ENCODE data around the gene SCN9A. TPM values are rescaled to one million over a fixed set of nuclear protein-coding genes. Genes with fewer than 3 reads are reported as not detected.
"Not testable (repeated sequence)": the region's sequence is repeated elsewhere in the genome, so short reads cannot be mapped to it uniquely, and the experiment has no call there.

SCN9A gene
- total RNA-seq, 2 donors from 2014 or later: 3.8 to 4.5 TPM

DNA sequence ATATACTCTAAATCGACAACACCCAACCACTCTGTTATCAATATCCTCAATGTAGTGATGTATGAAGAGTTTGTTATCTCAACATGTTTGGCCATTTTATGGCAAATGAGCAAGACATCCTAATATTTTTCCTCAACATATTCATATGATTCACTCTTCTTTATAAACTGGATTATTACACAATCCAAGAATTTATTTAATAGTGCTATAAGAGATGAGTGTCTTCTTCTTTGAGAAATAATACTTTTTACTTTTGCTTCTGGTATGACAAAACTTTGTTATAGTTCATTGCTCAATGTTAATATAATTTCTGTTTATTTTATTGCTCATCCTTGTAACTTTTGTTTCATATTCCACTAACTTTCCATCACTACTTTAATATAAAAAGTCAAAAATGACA is 44.3 kb downstream of the SCN9A start:
- no peaks in the 10 kb centered on the region for H3K36me3 ChIP-seq
- no peaks in the 10 kb centered on the region for H3K4me1 ChIP-seq (ENCODE audit: control insufficient read depth in 1 of 2, low read depth in 2 of 2)
- H3K27me3 ChIP-seq (replicated peaks; ENCODE audit: insufficient read depth): no peaks in the 10 kb centered on the region
- TF ChIP-seq CTCF (IDR thresholded peaks at IDR 0.05): no peak
- DNase-seq (ENCODE audit: low spot score): no peak
- ATAC-seq (ENCODE audit: insufficient number of reproducible peaks, low FRiP score, low read depth): no peak
- H3K27ac ChIP-seq: no peak overlapping the region
- no peak overlapping the region for H3K4me3 ChIP-seq
- H3K9me3 ChIP-seq: no peaks in the 10 kb centered on the region

DNA sequence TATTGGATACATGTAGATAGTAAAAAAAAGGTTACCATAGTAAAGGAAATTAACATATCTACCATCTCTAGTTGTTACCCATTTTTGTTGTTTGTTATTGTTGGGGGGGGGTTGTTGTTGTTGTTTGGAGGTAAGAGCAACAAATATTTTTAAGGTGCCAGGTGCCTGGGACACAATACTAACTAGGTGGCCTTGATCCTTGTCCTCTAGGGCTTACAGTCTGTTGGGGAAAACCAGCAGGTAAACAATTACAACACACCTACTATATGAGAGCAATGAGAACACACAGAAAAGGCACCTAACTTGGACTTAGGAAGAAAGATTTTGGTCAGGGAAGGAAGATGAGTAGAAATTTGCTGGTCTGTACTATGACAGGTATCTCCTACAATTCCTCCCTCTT is 46.3 kb downstream of the SCN9A start:
- DNase-seq (ENCODE audit: low spot score) (no peak), ATAC-seq (ENCODE audit: insufficient number of reproducible peaks, low FRiP score, low read depth) (no peak)
- H3K36me3 ChIP-seq: no peaks in the 10 kb centered on the region
- no peak for TF ChIP-seq CTCF (IDR thresholded peaks at IDR 0.05)
- H3K27ac ChIP-seq: no peak overlapping the region
- H3K27me3 ChIP-seq (replicated peaks; ENCODE audit: insufficient read depth): no peaks in the 10 kb centered on the region
- H3K4me1 ChIP-seq (ENCODE audit: control insufficient read depth in 1 of 2, low read depth in 2 of 2): no peaks in the 10 kb centered on the region
- H3K9me3 ChIP-seq: no peaks in the 10 kb centered on the region
- H3K4me3 ChIP-seq: no peak overlapping the region

- no peak for ATAC-seq (ENCODE audit: insufficient number of reproducible peaks, low FRiP score, low read depth)
- TF ChIP-seq CTCF (IDR thresholded peaks at IDR 0.05): no peak
- H3K4me1 ChIP-seq (ENCODE audit: control insufficient read depth in 1 of 2, low read depth in 2 of 2): no peaks in the 10 kb centered on the region
- H3K36me3 ChIP-seq: no peaks in the 10 kb centered on the region
- no peaks in the 10 kb centered on the region for H3K9me3 ChIP-seq
- DNase-seq (ENCODE audit: low spot score): no peak
- no peak overlapping the region for H3K4me3 ChIP-seq
- H3K27ac ChIP-seq: no peak overlapping the region
- no peaks in the 10 kb centered on the region for H3K27me3 ChIP-seq (replicated peaks; ENCODE audit: insufficient read depth)
Observed at GRCh38 chr2:166328147-166328546, 47.6 kb downstream of the SCN9A start.

- no peak for ATAC-seq (ENCODE audit: insufficient number of reproducible peaks, low FRiP score, low read depth)
- Histone ChIP-seq H3K4me3 (no peak overlapping the region), H3K27me3 (replicated peaks; ENCODE audit: insufficient read depth) (no peaks in the 10 kb centered on the region), H3K4me1 (ENCODE audit: control insufficient read depth in 1 of 2, low read depth in 2 of 2) (no peaks in the 10 kb centered on the region), H3K9me3 (no peaks in the 10 kb centered on the region), H3K36me3 (no peaks in the 10 kb centered on the region), H3K27ac (no peak overlapping the region)
- no peak for TF ChIP-seq CTCF (IDR thresholded peaks at IDR 0.05)
- no peak for DNase-seq (ENCODE audit: low spot score)
Observed at GRCh38 chr2:166321076-166321475, 54.7 kb downstream of the SCN9A start.

- DNase-seq (ENCODE audit: low spot score) (no peak), ATAC-seq (ENCODE audit: insufficient number of reproducible peaks, low FRiP score, low read depth) (no peak)
- no peaks in the 10 kb centered on the region for H3K9me3 ChIP-seq
- no peak for TF ChIP-seq CTCF (IDR thresholded peaks at IDR 0.05)
- no peak overlapping the region for H3K27ac ChIP-seq
- H3K36me3 ChIP-seq: no peaks in the 10 kb centered on the region
- H3K4me1 ChIP-seq (ENCODE audit: control insufficient read depth in 1 of 2, low read depth in 2 of 2): no peaks in the 10 kb centered on the region
- no peak overlapping the region for H3K4me3 ChIP-seq
- no peaks in the 10 kb centered on the region for H3K27me3 ChIP-seq (replicated peaks; ENCODE audit: insufficient read depth)
Observed at GRCh38 chr2:166314022-166314759, 61.6 kb downstream of the SCN9A start.

- not testable (repeated sequence) for H3K27ac ChIP-seq; H3K4me3 ChIP-seq; ATAC-seq (ENCODE audit: insufficient number of reproducible peaks, low FRiP score, low read depth); H3K9me3 ChIP-seq; H3K27me3 ChIP-seq (replicated peaks; ENCODE audit: insufficient read depth); H3K36me3 ChIP-seq; DNase-seq (ENCODE audit: low spot score); H3K4me1 ChIP-seq (ENCODE audit: control insufficient read depth in 1 of 2, low read depth in 2 of 2)
Observed at GRCh38 chr2:166312863-166313262, 62.9 kb downstream of the SCN9A start.
